ENCODE results near the gene SMPD3. TPM values are rescaled to one million over a fixed set of nuclear protein-coding genes. Genes with fewer than 3 reads are reported as not detected.

SMPD3 gene
- total RNA-seq, 4 donors from 2014 or later, result 19.0 to 353 (median 206) TPM

- H3K4me3 ChIP-seq, result no peak overlapping the region
- no peaks in the 10 kb centered on the region for H3K36me3 ChIP-seq
- no peaks in the 10 kb centered on the region for H3K4me1 ChIP-seq
- no peaks in the 10 kb centered on the region for H3K27me3 ChIP-seq
- DNase-seq, result no peak
- no peak overlapping the region for H3K27ac ChIP-seq
- no peaks in the 10 kb centered on the region for H3K9me3 ChIP-seq
- TF ChIP-seq CTCF (IDR thresholded peaks at IDR 0.05), result no peak
- TF ChIP-seq POLR2A (IDR thresholded peaks at IDR 0.05), result no peak
Observed at GRCh38 chr16:68425498-68426346, 22.6 kb downstream of the SMPD3 start.

- no peaks in the 10 kb centered on the region for H3K27me3 ChIP-seq
- H3K9me3 ChIP-seq, result no peaks in the 10 kb centered on the region
- no peak overlapping the region for H3K27ac ChIP-seq
- no peaks in the 10 kb centered on the region for H3K36me3 ChIP-seq
- DNase-seq, result no peak
- TF ChIP-seq POLR2A (IDR thresholded peaks at IDR 0.05) (no peak), CTCF (IDR thresholded peaks at IDR 0.05) (no peak)
- H3K4me3 ChIP-seq, result no peak overlapping the region
- peaks cover 0 to 2% (median 0%) of the 10 kb centered on the region in 4 donors for H3K4me1 ChIP-seq
Observed at GRCh38 chr16:68423771-68424170, 24.5 kb downstream of the SMPD3 start.

GRCh38 chr16:68422396-68422960 lies 25.8 kb downstream of the SMPD3 start:
- H3K27me3 ChIP-seq, result no peaks in the 10 kb centered on the region
- H3K36me3 ChIP-seq, result no peaks in the 10 kb centered on the region
- no peak overlapping the region for H3K4me3 ChIP-seq
- TF ChIP-seq CTCF (IDR thresholded peaks at IDR 0.05) (no peak), POLR2A (IDR thresholded peaks at IDR 0.05) (no peak)
- H3K27ac ChIP-seq, result no peak overlapping the region
- DNase-seq, result no peak
- peaks cover 0 to 11% (median 5%) of the 10 kb centered on the region in 4 donors for H3K4me1 ChIP-seq
- no peaks in the 10 kb centered on the region for H3K9me3 ChIP-seq

- no peak for TF ChIP-seq POLR2A (IDR thresholded peaks at IDR 0.05)
- TF ChIP-seq CTCF (IDR thresholded peaks at IDR 0.05), result no peak
- no peak overlapping the region for H3K4me3 ChIP-seq
- no peaks in the 10 kb centered on the region for H3K27me3 ChIP-seq
- H3K27ac ChIP-seq, result peak overlapping the region in 2 of 4 donors; percentile 27 to 64
- H3K36me3 ChIP-seq, result no peaks in the 10 kb centered on the region
- peaks cover 0 to 25% (median 10%) of the 10 kb centered on the region in 4 donors for H3K4me1 ChIP-seq
- DNase-seq, result no peak
- H3K9me3 ChIP-seq, result no peaks in the 10 kb centered on the region
Observed at GRCh38 chr16:68421076-68421475, 27.2 kb downstream of the SMPD3 start.

- H3K27me3 ChIP-seq, result no peaks in the 10 kb centered on the region
- peaks cover 0 to 28% (median 10%) of the 10 kb centered on the region in 4 donors for H3K4me1 ChIP-seq
- peak overlapping the region in 2 of 4 donors; percentile 27 to 64 for H3K27ac ChIP-seq
- TF ChIP-seq CTCF (IDR thresholded peaks at IDR 0.05) (no peak), POLR2A (IDR thresholded peaks at IDR 0.05) (no peak)
- no peaks in the 10 kb centered on the region for H3K36me3 ChIP-seq
- no peaks in the 10 kb centered on the region for H3K9me3 ChIP-seq
- DNase-seq, result peak in 1 of 3 donors; percentile 57
- H3K4me3 ChIP-seq, result no peak overlapping the region
Observed at GRCh38 chr16:68420366-68420942, 27.9 kb downstream of the SMPD3 start.
